ENCODE results near the gene PDYN.
A peak's percentile ranks its signal among the peaks of the same experiment; 100 is the strongest.

PDYN gene

DNA sequence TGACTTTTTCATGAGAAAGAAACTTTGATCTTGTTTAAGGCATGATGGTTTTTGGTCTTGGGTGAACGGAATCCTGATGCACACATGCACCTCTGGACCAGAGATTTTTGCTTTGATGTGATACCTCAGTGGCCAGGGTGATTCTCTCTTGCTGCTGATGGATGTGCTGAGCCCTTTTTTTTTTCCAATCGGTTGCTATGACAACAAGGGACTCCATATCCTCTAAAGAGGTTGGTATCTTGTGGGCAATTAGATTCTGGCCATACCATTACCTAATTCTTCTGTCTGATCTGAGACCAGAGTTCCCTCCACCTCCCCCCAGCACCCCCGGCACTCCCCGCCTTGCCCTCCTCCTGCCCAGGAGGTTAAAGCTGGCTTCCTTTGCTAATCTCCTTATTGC is 24.9 kb downstream of the PDYN start:
- peaks cover 30 to 36% of the 10 kb centered on the region in 2 experiments for H3K4me1 ChIP-seq (ENCODE audit: control insufficient read depth in 1 of 2, insufficient read depth in 1 of 2, low read depth in 1 of 2, low read length in 1 of 2)
- TF ChIP-seq, protein P1, sequence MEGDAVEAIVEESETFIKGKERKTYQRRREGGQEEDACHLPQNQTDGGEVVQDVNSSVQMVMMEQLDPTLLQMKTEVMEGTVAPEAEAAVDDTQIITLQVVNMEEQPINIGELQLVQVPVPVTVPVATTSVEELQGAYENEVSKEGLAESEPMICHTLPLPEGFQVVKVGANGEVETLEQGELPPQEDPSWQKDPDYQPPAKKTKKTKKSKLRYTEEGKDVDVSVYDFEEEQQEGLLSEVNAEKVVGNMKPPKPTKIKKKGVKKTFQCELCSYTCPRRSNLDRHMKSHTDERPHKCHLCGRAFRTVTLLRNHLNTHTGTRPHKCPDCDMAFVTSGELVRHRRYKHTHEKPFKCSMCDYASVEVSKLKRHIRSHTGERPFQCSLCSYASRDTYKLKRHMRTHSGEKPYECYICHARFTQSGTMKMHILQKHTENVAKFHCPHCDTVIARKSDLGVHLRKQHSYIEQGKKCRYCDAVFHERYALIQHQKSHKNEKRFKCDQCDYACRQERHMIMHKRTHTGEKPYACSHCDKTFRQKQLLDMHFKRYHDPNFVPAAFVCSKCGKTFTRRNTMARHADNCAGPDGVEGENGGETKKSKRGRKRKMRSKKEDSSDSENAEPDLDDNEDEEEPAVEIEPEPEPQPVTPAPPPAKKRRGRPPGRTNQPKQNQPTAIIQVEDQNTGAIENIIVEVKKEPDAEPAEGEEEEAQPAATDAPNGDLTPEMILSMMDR (IDR thresholded peaks at IDR 0.05): no peak
- no peak overlapping the region for H3K27ac ChIP-seq
- H3K27me3 ChIP-seq: no peaks in the 10 kb centered on the region
- H3K4me3 ChIP-seq (ENCODE audit: low read depth in 1 of 2, low read length in 1 of 2): no peak overlapping the region
- no peaks in the 10 kb centered on the region for H3K9me3 ChIP-seq
- no peaks in the 10 kb centered on the region for H3K36me3 ChIP-seq

DNA sequence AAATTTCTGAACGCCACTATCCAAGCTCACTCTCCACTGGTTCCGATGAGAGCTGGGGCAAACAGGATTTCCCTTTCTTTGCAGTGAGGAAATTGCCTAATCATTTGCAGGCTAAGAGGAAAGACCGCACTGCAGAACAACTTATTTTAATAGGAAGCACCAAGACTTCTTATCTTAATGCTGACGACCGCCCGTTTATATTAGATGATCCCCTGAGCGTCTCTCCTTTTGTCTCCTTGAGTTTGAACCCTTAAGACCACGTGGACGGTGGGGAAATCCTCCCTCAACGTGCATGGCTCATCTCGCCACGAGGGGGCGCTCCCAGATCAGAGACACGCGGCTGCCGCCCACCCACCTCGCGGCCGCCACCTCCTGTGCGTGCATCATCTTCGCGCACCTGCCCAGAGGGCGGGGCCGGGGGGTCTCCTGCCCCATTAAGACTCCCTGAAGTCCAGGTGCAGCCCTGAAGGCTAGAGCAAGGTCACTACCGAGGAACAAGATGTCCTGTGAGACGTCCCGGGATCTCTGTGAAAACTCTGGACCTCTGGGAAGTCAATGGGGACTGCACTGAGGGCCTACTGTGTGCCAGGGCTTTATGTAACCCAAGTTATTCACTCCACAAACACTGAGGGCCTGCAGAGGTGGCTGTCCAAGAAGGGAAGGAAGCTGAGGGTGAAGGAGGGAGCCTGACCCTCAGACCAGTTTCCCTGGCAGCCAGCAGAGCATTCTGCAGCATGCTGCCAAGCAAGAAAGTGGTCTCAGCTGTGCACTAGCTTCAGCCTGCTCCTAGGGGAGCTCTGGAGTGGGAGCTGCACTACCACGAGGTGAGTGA is 28.1 kb downstream of the PDYN start:
- TF ChIP-seq, protein P1 (IDR thresholded peaks at IDR 0.05): peak; percentile 72
- H3K36me3 ChIP-seq: no peaks in the 10 kb centered on the region
- H3K4me1 ChIP-seq (ENCODE audit: control insufficient read depth in 1 of 2, insufficient read depth in 1 of 2, low read depth in 1 of 2, low read length in 1 of 2): peaks cover 47 to 53% of the 10 kb centered on the region in 2 experiments
- peak overlapping the region; percentile 86 for H3K27ac ChIP-seq
- H3K9me3 ChIP-seq: no peaks in the 10 kb centered on the region
- peak overlapping the region; percentile 56 to 62 for H3K4me3 ChIP-seq (ENCODE audit: low read depth in 1 of 2, low read length in 1 of 2)
- no peaks in the 10 kb centered on the region for H3K27me3 ChIP-seq

DNA sequence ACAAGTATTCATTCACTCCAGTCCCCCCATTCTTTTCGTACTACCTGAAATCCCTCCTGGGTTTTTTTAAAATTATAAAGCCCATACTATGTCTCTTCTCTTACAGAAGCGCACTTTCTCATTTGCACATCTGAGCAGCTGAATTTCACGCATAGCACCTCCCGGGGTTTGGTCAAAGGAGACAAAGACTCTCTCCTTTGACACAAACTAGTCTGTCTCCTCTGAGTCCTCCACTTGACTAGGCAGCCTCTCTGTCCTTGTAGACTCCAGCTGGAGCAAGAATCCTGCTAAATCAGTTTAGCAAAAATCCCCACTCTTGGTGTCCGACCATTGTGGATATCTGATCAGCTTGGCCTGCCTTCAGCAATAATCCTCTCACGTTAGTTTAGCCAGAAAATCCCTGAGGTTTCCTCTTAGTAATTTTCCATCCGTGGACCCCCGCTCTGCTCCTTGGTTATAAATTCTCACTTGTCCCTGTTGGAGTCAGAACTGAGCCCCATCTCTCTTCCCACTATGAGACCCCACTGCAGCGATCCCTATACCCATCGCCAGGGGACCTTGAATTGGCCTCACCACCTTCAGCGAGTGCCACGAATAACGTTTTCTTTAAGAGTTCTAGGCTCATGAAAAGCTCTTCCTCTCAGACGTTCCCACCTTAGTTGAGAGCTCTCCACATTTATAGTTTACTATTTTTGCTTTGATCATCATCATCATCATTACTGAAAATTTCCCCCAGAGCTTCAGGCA is 29.0 kb downstream of the PDYN start:
- no peaks in the 10 kb centered on the region for H3K27me3 ChIP-seq
- H3K27ac ChIP-seq: peak overlapping the region; percentile 86
- TF ChIP-seq, protein P1 (IDR thresholded peaks at IDR 0.05): no peak
- no peaks in the 10 kb centered on the region for H3K36me3 ChIP-seq
- peak overlapping the region; percentile 56 to 62 for H3K4me3 ChIP-seq (ENCODE audit: low read depth in 1 of 2, low read length in 1 of 2)
- H3K4me1 ChIP-seq (ENCODE audit: control insufficient read depth in 1 of 2, insufficient read depth in 1 of 2, low read depth in 1 of 2, low read length in 1 of 2): peaks cover 47 to 53% of the 10 kb centered on the region in 2 experiments
- no peaks in the 10 kb centered on the region for H3K9me3 ChIP-seq

DNA sequence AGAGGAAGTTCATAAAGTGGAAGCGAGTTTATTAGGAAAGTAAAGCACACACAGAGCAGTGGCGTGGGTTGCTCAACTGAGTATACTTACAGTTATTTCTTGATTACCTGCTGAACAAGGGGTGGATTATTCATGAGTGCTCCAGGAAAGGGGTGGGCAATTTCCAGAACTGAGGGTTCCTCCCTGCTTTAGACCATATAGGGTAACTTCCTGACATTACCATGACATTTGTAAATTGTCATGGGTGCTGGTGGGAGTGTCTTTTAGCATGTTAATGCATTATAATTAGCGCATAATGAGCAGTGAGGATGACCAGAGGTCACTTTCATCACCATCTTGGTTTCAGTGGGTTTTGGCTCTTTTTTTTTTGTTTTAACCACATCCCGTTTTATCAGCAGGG is 29.8 kb downstream of the PDYN start:
- no peaks in the 10 kb centered on the region for H3K27me3 ChIP-seq
- peak overlapping the region in 1 of 2 experiments; percentile 62 for H3K4me3 ChIP-seq (ENCODE audit: low read depth in 1 of 2, low read length in 1 of 2)
- H3K4me1 ChIP-seq (ENCODE audit: control insufficient read depth in 1 of 2, insufficient read depth in 1 of 2, low read depth in 1 of 2, low read length in 1 of 2): peaks cover 47 to 53% of the 10 kb centered on the region in 2 experiments
- H3K36me3 ChIP-seq: no peaks in the 10 kb centered on the region
- H3K27ac ChIP-seq: peak overlapping the region; percentile 86
- no peaks in the 10 kb centered on the region for H3K9me3 ChIP-seq
- TF ChIP-seq, protein P1 (IDR thresholded peaks at IDR 0.05): no peak

DNA sequence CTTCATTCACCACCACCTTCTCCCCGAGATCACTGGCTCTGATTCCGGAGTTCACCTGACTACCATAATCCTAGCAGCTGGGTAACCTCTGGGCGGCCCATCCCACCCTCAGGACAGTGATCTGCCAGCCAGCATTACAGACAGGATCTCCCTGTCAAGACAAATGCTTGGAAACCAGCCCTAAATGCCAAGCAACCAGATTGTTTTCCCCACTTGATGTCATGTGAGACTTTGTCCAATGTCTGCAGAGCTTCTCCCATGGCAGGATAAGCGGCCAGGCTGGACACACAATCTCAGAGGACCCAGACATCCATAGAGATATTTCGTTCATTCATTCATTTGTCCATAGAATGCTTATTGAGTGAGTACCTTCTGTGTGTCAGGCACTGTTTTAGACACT is 32.5 kb downstream of the PDYN start:
- Histone ChIP-seq H3K27ac (no peak overlapping the region), H3K36me3 (no peaks in the 10 kb centered on the region), H3K9me3 (no peaks in the 10 kb centered on the region), H3K4me3 (ENCODE audit: low read depth in 1 of 2, low read length in 1 of 2) (no peak overlapping the region), H3K27me3 (no peaks in the 10 kb centered on the region), H3K4me1 (ENCODE audit: control insufficient read depth in 1 of 2, insufficient read depth in 1 of 2, low read depth in 1 of 2, low read length in 1 of 2) (peaks cover 41 to 42% of the 10 kb centered on the region in 2 experiments)
- TF ChIP-seq, protein P1 (IDR thresholded peaks at IDR 0.05): no peak
